KBM-7 (cell line): Measurements from ENCODE around the gene YAP1.

Experiments used
- DNase-seq: peaks from one replicate; pipeline ENCODE4 v3.0.0-alpha.2; 2015
- in situ Hi-C: fragments of 300-500 bp; cut with MboI; formaldehyde crosslinking; loops from 2 replicates; pipeline ENCODE4 v1.14.3; 2020; ENCODE audit warnings: low sequenced_read_pairs, low pct_unique_long_range_greater_than_20kb, mixed read lengths

YAP1 gene

GRCh38 chr11:102153082-102153481 lies 42.8 kb downstream of the YAP1 start:
- in situ Hi-C loops, result no loop called here
- DNase-seq, result no peak

- in situ Hi-C loops, result no loop called here
- no peak for DNase-seq
These were observed 44.6 kb downstream of the YAP1 start for GRCh38 chr11:102154806-102155205.

- no peak for DNase-seq
- in situ Hi-C loops, result no loop called here
These were observed 45.4 kb downstream of the YAP1 start for GRCh38 chr11:102155676-102156075.

- in situ Hi-C loops, result no loop called here
- DNase-seq, result no peak
These were observed 47.0 kb downstream of the YAP1 start for GRCh38 chr11:102157219-102157618.

GRCh38 chr11:102158164-102158735 lies 48.0 kb downstream of the YAP1 start:
- DNase-seq, result no peak

GRCh38 chr11:102163368-102163767 lies 53.1 kb downstream of the YAP1 start:
- in situ Hi-C loops, result no loop called here
- DNase-seq, result no peak

More at GRCh38 chr11:102158164-102158735, 48.0 kb downstream of the YAP1 start:
- in situ Hi-C loops, result no loop called here

DNA sequence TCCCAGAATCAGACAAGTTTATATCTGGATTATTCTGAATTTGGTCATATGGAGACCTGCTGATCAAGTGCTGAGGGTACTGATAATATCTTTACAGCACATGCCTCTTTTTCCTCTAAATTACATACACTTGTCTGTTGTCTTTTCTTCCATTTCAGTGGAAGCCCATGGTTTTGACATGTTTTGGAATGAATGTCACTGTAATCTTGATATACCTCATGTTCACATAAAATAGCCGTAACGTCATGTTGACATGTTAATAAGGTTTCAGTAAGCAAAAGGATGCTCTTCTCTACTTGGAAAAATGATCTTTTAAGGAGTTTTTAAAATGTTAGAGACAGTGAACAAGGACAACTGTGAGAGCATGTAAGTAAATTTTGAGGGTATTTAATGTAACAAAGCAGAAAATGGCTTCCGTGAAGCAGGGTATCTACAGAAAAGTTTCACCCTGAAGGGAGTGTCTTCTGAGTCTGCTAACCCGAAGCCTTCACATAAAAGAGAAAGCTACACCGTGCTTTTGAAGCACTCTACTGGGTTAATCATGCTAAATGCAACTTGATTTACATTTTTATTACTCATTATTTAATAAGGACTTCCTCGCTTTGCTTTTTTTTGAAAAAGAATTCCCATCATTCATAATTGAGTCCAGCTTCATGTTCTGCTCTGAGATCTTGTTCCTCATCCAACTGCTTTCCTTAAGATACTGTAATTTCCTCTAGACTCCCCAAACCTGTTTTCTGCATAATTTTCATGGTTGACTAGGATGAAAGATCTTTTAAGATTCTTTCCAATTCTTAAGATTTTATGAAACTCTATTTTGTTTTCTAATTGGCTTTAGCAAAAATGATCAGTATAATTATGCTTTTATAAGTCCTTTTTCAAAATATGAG lies 56.2 kb downstream of the YAP1 start:
- in situ Hi-C loops, result no loop called here
- DNase-seq, result no peak

DNA sequence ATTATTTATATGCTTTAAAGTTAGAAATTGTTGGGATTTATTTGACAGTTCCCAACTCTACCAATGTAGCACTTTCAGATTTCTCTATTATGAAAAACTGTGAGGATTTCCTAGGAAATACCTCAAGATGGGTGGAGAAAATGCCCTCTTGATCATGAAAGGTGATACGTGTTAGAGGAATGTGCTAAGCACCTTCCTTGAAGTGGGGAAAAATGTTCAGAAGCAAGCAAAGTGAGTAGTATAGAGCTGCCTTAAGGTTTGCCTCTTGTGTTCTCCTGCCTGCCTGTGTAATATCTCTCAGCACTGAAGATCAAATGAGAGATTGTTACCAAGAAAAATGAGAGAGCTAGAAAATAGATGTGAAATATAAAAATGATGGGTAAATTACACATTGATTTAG lies 58.2 kb downstream of the YAP1 start:
- no peak for DNase-seq
- in situ Hi-C loops, result no loop called here

- in situ Hi-C loops, result no loop called here
These were observed 60.9 kb downstream of the YAP1 start for GRCh38 chr11:102171101-102171500.

DNA sequence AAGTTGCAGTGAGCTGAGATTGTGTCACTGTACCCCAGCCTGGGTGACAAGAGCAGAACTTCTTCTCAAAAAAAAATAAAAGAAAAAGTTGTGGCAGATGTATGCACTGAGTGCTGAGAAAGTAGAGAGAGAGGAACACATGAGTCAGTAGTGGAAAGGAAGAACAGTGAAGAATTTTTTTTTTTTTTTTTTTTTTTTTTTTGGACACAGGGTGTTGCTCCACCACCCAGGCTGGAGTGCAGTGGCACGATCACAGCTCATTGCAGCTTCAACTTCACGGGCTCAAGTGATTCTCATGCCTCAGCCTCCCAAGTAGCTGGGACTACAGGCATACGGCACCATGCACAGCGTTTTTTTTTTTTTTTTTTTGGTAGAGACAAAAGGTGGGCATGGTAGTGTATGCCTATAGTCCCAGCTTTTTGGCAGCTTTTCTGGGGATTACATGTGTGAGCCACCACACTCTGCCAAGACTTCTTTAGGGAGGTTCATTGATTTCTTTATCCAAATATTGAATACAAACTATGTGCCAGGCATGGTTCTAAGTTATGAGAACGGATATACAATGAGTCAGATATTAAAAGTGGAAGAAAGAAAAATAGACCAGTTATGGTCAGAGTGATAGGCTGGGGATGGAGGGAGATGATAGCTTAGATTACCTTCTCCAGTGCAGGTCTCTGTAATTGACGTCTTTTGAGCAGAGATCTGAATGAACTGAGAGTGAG lies 62.0 kb downstream of the YAP1 start:
- DNase-seq, result no peak
- in situ Hi-C loops, result no loop called here

More at GRCh38 chr11:102171101-102171500, 60.9 kb downstream of the YAP1 start:
- DNase-seq, result no peak

DNA sequence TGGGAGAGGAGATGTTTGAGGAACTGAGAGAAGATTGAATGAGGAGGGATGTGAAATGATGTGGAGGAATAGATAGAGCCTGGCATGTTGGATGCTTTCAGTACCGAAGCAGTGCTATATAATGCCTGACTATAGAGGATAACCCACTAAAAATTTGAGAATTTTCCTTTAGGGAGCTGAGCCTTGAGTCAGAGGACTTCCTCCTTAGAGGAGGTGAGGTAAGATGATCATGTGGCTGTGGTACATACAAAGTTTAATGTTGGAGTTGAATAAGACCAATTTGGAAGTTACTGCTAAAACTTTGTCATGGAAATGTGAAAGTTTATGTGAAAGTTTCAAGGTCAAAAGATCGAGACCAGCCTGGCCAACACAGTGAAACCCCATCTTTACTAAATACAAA lies 66.9 kb downstream of the YAP1 start:
- DNase-seq, result no peak
- in situ Hi-C loops, result no loop called here

GRCh38 chr11:102177974-102178631 lies 67.9 kb downstream of the YAP1 start:
- DNase-seq, result no peak
- in situ Hi-C loops, result no loop called here

- DNase-seq, result no peak
- in situ Hi-C loops, result no loop called here
These were observed 69.1 kb downstream of the YAP1 start for GRCh38 chr11:102179371-102179770.

DNA sequence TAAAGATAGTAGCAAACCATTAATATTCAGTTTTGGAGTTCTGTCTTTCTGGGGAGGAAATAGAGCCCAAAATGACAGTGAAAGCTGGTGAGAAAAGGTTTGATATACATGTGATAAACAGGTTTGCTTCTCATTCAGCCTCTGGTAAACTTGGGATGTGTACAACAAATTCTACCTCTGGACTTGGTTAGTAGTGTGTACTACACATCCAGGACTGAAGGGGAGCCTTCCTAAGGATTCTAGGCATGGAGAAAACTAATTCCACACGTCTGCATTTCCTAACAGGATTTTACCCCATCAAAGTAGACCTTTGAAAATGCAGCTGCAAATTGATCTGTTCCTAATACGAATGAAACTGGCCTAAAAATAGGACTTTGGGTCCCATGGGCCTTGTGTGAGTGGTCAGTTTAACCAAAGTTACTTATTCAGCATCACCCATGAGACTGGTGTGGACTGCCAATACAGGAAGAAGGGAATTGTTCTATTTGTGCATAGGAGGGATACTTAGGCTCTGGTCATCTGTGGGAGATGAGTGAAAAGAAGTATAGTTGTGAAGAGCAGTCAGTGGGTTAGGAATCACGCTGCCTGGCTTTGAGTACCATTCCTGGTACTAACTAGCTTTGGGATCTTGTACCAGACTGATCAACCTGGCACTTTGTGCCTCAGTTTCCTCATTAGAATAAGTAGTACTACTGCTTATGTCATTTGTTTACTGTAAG lies 74.2 kb downstream of the YAP1 start:
- in situ Hi-C loops, result no loop called here
- no peak for DNase-seq

DNA sequence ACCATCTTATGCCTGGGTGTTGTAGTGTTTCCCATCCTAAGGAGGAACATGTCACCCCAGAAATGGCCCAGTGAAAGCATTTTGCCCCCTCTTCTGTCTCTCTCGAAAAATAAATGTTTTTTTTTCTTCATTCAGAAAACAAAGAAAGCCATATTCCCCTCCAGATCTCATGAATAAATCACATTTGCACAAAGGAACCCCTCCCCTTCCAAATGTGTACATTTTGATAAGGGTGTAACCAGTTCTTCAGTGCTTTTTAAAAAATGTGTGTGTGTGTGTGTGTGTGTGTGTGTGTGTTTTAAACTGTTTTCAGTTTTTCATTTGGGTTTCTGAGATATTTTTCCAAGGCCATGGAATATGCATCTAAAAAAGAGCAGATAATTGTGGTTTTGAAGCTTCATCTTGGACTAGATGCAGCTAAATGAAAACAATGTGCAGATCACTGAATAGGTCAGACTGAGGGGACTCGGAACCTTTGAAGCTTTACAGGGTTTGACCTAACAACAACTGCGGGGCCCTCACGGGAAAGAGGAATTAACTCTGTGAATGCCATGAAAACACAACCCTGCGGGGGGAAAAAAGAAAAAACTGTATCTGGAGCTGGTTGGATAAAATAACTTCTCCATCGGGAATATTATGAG lies 76.4 kb downstream of the YAP1 start:
- in situ Hi-C loops, result no loop called here
- no peak for DNase-seq

DNA sequence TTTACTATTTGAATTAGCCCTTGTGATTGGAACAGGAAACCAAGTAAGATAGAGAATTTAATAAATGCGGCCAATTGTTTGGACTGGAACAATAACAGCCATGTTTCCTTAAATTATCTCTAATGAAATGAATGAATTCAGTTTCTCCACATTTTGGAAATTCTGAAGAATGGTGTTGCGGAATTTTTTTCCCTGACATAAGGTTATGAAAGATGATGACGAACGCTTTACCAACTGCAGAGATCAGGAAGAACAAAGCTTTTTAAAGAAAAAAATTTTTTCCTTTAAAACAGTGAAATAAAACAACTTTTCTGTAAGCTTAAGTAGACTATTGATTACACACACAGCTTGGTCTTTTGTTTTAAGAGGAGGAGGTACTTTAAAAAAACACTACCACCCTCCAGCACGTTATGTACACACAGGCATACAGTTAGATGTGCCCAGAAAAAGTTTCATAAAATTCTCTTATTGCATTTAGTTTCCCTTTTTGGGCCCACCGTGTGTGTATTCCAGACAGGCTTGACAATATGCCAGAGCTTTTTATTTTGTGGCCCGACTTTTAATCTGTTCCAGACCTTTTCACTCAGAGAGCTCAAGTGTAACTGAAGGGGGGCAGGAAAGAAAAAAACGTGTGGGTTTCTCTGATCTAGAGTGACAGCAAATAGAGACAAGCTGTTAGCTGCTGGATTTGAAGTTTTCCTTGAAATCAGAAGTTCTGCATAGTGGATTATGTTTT lies 77.3 kb downstream of the YAP1 start:
- in situ Hi-C loops, result no loop called here
- no peak for DNase-seq

DNA sequence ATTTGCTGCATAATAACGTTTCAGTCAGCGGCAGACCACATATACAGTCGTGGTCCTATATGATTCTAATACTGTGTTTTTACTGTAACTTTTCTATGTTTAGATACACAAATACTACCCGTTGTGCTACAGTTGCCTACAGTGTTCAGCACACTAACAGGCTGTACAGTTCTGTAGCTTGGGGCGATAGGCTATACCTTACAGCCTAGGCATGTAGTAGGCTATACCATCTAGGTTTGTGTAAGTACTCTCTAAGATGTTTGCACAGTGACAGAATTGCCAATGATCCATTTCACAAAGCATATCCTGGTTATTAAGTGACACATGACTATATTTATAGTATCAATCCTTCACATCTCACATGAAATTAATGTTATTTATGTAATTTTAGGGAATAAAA lies 78.2 kb downstream of the YAP1 start:
- DNase-seq, result no peak
- in situ Hi-C loops, result no loop called here

- in situ Hi-C loops, result no loop called here
These were observed 81.6 kb downstream of the YAP1 start for GRCh38 chr11:102191832-102192231.

More at GRCh38 chr11:102191832-102192231, 81.6 kb downstream of the YAP1 start:
- no peak for DNase-seq
